HFF-Myc (cell line): ENCODE results near the gene ANKRD50.

Experiments
- DNase-seq: peaks from one replicate; pipeline ENCODE4 v3.0.0-alpha.2; 2011; ENCODE audit warnings: low read depth; ENCODE audit errors: extremely low read depth
- H3K4me3 ChIP-seq: replicated peaks from 2 replicates; pipeline ENCODE4 v1.5.1; 2011; ENCODE audit warnings: low read depth, mild to moderate bottlenecking, control low read depth, low read length
- TF ChIP-seq, protein P1 (sequence below): IDR thresholded peaks from 2 replicates; pipeline ENCODE4 v1.5.1; 2012; ENCODE audit warnings: mild to moderate bottlenecking, low read depth, low read length, control low read depth; ENCODE audit errors: missing control alignments

The ANKRD50 gene

GRCh38 chr4:124696182-124696581 lies 16.4 kb downstream of the ANKRD50 start:
- DNase-seq, result no peak
- TF ChIP-seq, protein P1, sequence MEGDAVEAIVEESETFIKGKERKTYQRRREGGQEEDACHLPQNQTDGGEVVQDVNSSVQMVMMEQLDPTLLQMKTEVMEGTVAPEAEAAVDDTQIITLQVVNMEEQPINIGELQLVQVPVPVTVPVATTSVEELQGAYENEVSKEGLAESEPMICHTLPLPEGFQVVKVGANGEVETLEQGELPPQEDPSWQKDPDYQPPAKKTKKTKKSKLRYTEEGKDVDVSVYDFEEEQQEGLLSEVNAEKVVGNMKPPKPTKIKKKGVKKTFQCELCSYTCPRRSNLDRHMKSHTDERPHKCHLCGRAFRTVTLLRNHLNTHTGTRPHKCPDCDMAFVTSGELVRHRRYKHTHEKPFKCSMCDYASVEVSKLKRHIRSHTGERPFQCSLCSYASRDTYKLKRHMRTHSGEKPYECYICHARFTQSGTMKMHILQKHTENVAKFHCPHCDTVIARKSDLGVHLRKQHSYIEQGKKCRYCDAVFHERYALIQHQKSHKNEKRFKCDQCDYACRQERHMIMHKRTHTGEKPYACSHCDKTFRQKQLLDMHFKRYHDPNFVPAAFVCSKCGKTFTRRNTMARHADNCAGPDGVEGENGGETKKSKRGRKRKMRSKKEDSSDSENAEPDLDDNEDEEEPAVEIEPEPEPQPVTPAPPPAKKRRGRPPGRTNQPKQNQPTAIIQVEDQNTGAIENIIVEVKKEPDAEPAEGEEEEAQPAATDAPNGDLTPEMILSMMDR, result no peak
- no peak overlapping the region for H3K4me3 ChIP-seq

GRCh38 chr4:124694946-124695598 lies 17.5 kb downstream of the ANKRD50 start:
- DNase-seq, result no peak
- H3K4me3 ChIP-seq, result no peak overlapping the region
- TF ChIP-seq, protein P1, result no peak

DNA sequence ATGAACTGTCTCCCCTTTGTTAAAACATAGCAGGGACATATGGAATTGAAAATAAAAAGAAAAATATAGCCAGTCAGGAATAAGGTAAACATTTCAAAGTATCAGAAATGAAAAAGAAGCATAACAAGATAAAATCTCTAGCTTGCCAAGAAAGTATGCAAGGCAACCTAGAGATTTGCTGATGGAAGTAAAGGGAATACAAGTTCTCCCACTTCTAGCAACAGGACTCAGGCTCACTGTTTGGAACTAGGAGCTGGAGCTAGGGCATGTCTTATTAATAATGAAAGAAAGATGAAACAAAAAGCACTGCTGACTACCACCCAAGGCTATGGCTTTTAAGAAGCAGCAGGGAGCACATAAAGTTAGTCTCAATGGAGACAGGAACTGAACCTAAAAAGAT lies 18.2 kb downstream of the ANKRD50 start:
- H3K4me3 ChIP-seq, result no peak overlapping the region
- TF ChIP-seq, protein P1, result no peak
- no peak for DNase-seq

DNA sequence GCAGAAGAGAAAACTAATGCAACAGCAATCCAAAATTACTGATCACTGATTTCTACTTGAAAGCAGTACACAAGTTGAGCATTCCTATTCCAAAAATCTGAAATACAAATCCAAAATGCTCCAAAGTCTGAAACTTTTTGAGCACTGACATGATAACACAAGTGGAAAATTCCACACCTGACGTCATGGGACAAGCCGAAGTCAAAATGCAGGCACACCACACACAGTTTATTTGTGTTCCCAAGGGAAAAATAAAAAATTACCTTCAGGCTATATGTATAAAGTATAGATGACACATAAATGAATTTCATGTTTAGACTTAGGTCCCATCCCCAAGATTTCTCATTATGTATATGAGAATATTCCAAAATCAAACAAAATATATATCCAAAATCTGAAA lies 20.7 kb downstream of the ANKRD50 start:
- TF ChIP-seq, protein P1, result no peak
- no peak overlapping the region for H3K4me3 ChIP-seq
- DNase-seq, result no peak

DNA sequence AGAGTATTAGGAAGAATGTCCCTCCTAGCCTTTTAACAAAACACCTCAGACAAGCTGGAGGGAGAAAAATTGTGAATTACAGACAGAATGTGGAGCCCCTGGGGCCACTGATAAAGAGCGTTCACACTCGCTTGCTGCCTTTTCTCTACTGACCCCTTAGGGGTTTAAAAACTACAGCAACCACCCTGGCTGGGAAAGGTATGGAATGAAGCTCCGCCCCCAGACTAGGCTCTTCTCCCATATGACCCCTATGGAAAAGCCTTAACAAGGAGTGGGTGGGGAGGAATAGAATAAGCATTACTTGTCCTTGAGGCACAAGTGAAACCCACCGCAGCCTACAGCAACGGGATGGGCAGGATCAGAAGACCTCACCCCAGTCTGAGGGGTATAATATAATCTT lies 26.3 kb downstream of the ANKRD50 start:
- no peak overlapping the region for H3K4me3 ChIP-seq
- no peak for DNase-seq
- TF ChIP-seq, protein P1, result no peak

- DNase-seq, result no peak
- TF ChIP-seq, protein P1, result no peak
- H3K4me3 ChIP-seq, result no peak overlapping the region
Observed at GRCh38 chr4:124685851-124686250, 26.7 kb downstream of the ANKRD50 start.

GRCh38 chr4:124684301-124684700 lies 28.2 kb downstream of the ANKRD50 start:
- DNase-seq, result no peak
- TF ChIP-seq, protein P1, result no peak
- H3K4me3 ChIP-seq, result no peak overlapping the region
